Measurements from ENCODE around the gene EIF2A. TPM values are rescaled to one million over a fixed set of nuclear protein-coding genes. Genes with fewer than 3 reads are reported as not detected.

Gene EIF2A
- total RNA-seq, 1 experiment from 2014 or later, result 74.1 TPM

- Histone ChIP-seq H2BK5ac (ENCODE audit: insufficient read length, low read length) (no peak overlapping the region), H3K23me2 (ENCODE audit: insufficient read length, low read depth, low read length, poor library complexity, severe bottlenecking) (no peaks in the 10 kb centered on the region), H2BK15ac (ENCODE audit: low read depth, low read length) (no peak overlapping the region), H3K27me3 (ENCODE audit: insufficient read depth, low read length) (no peaks in the 10 kb centered on the region), H4K20me1 (ENCODE audit: control insufficient read depth, insufficient read depth, insufficient read length) (no peaks in the 10 kb centered on the region), H4K91ac (ENCODE audit: insufficient read length, low read depth, low read length) (no peak overlapping the region), H3K4me2 (ENCODE audit: insufficient read depth, insufficient read length, low read length) (no peak overlapping the region), H4K8ac (replicated peaks; ENCODE audit: insufficient read length, low read depth, low read length) (no peak overlapping the region), H3K79me2 (ENCODE audit: insufficient read depth, low read length) (no peaks in the 10 kb centered on the region; the same call in 1 of the 2 replicates), H3K23ac (ENCODE audit: insufficient read length, low read depth, low read length) (no peak overlapping the region), H3K4me1 (ENCODE audit: insufficient read depth, low read length) (no peaks in the 10 kb centered on the region), H3K4ac (ENCODE audit: low read depth, low read length) (no peak overlapping the region), H3K14ac (ENCODE audit: insufficient read depth, low read length) (no peak overlapping the region), H2BK12ac (ENCODE audit: insufficient read length, low read depth, low read length) (no peak overlapping the region), H3K56ac (ENCODE audit: insufficient read length, low read depth, low read length) (no peak overlapping the region), H3K79me1 (ENCODE audit: insufficient read depth, low read depth, low read length, poor library complexity, severe bottlenecking) (no peaks in the 10 kb centered on the region), H3K9ac (ENCODE audit: extremely low read depth, insufficient read length, low read length) (no peak overlapping the region), H2BK20ac (ENCODE audit: low read depth, low read length, poor library complexity, severe bottlenecking) (no peak overlapping the region), H2AFZ (ENCODE audit: low read length) (no peak overlapping the region), H2BK120ac (ENCODE audit: low read depth, low read length, poor library complexity, severe bottlenecking) (no peak overlapping the region), H3K27ac (ENCODE audit: insufficient read length, low read depth, low read length) (no peak overlapping the region), H3K18ac (ENCODE audit: insufficient read length, low read depth, low read length) (no peak overlapping the region), H3T11ph (ENCODE audit: low read length) (no peak overlapping the region), H3K9me3 (ENCODE audit: control insufficient read depth, low read depth, low read length) (no peaks in the 10 kb centered on the region), H2AK5ac (ENCODE audit: insufficient read length, low read length) (no peak overlapping the region), H4K5ac (ENCODE audit: insufficient read length, low read depth, low read length) (no peak overlapping the region)
- Mint-ChIP-seq H3K27me3 (ENCODE audit: low read depth) (no peaks in the 10 kb centered on the region), H3K27ac (no peak overlapping the region), H3K4me1 (no peaks in the 10 kb centered on the region), H3K9me3 (no peaks in the 10 kb centered on the region), H3K4me3 (no peak overlapping the region), H3K36me3 (ENCODE audit: insufficient read depth in 1 of 3, low read depth in 3 of 3) (peaks cover 24 to 58% (median 41%) of the 10 kb centered on the region in 3 experiments; a peak in 6 of 7 replicates)
- no peak for DNase-seq
- no peak for TF ChIP-seq CTCF (conservative IDR thresholded peaks at IDR 0.05)
- no CpG with 5 or more reads among the region's 1 CpG for WGBS (ENCODE audit: extremely low coverage, insufficient read length, low lambda C conversion rate)
Observed at GRCh38 chr3:150583028-150583427, 36.4 kb downstream of the EIF2A start.

Measured in H9 (cell line).